Cerebellar nuclear complex (tissue), 1 donor: ENCODE data around the gene SYCP2.
A peak's percentile ranks its signal among the peaks of the same experiment; 100 is the strongest.

ENCODE experiments used
- DNase-seq, 2 experiments: peaks; one replicate each; lab custom pipeline; 2025; lab: John Stamatoyannopoulos, UW

SYCP2 gene

GRCh38 chr20:59945175-59945574, 11.7 kb upstream of the SYCP2 start:
- DNase-seq = no peak

GRCh38 chr20:59944726-59945125, 11.3 kb upstream of the SYCP2 start:
- DNase-seq = no peak

GRCh38 chr20:59942245-59942644, 8.8 kb upstream of the SYCP2 start:
- DNase-seq = no peak

GRCh38 chr20:59940956-59941294, 7.5 kb upstream of the SYCP2 start:
- peak in 1 of 2 experiments; percentile 61 for DNase-seq

GRCh38 chr20:59940129-59940955, 6.9 kb upstream of the SYCP2 start, which contains the start of the genes FAM217B and PPP1R3D:
TSS of gene FAM217B (plus strand) at chr20:59940389. CDS start at chr20:59943944, 3,555 bp downstream.
TSS of gene PPP1R3D (minus strand) at chr20:59940305. CDS start at chr20:59939931, 374 bp downstream.
- peak; percentile 65 to 76 for DNase-seq

GRCh38 chr20:59939879-59940128, 6.4 kb upstream of the SYCP2 start:
- DNase-seq = no peak

GRCh38 chr20:59939052-59939878, 5.8 kb upstream of the SYCP2 start:
- no peak for DNase-seq

GRCh38 chr20:59938696-59939051, 5.2 kb upstream of the SYCP2 start:
- DNase-seq = no peak

- DNase-seq = no peak
These were observed 4.8 kb upstream of the SYCP2 start for GRCh38 chr20:59938221-59938620.

- no peak for DNase-seq
These were observed 3.7 kb upstream of the SYCP2 start for GRCh38 chr20:59937150-59937549.

GRCh38 chr20:59936409-59936808, 3.0 kb upstream of the SYCP2 start:
- DNase-seq = no peak

- no peak for DNase-seq
These were observed 2.2 kb upstream of the SYCP2 start for GRCh38 chr20:59935457-59936185.

- DNase-seq = no peak
These were observed 580 bp upstream of the SYCP2 start for GRCh38 chr20:59933849-59934585.

- no peak for DNase-seq
These were observed 681 bp downstream of the SYCP2 start for GRCh38 chr20:59932616-59933295.

GRCh38 chr20:59931511-59932312, 1.7 kb downstream of the SYCP2 start:
- DNase-seq = no peak

GRCh38 chr20:59925899-59926298, 7.5 kb downstream of the SYCP2 start:
- no peak for DNase-seq

- no peak for DNase-seq
These were observed 8.1 kb downstream of the SYCP2 start for GRCh38 chr20:59925359-59925758.

- DNase-seq = no peak
These were observed 9.9 kb downstream of the SYCP2 start for GRCh38 chr20:59923514-59923913.

GRCh38 chr20:59920944-59921343, 12.5 kb downstream of the SYCP2 start:
- DNase-seq = no peak

- no peak for DNase-seq
These were observed 20.8 kb downstream of the SYCP2 start for GRCh38 chr20:59912609-59913008.

- DNase-seq = no peak
These were observed 22.4 kb downstream of the SYCP2 start for GRCh38 chr20:59911041-59911440.
